GM12891 (cell line): ENCODE measurements around the gene CPNE2.

Source experiments
- DNase-seq: peaks from one replicate; pipeline ENCODE4 v3.0.0; 2011; ENCODE audit warnings: low spot score; ENCODE audit not compliant: insufficient read length
- FAIRE-seq: peaks from 2 replicates; lab custom pipeline; 2011; peaks lifted over from hg19 to GRCh38; lab: Jason Lieb, UNC
- PAX5 ChIP-seq: IDR thresholded peaks from 2 replicates; pipeline ENCODE4 v1.6.1; 2011; ENCODE audit warnings: low read length, moderate library complexity, mild to moderate bottlenecking; ENCODE audit not compliant: insufficient read depth, severe bottlenecking
- POLR2A ChIP-seq: IDR thresholded peaks from 2 replicates; pipeline ENCODE4 v1.6.1; 2011; ENCODE audit warnings: low read depth, low read length, control low read depth
- POLR2AphosphoS5 ChIP-seq: IDR thresholded peaks from 2 replicates; pipeline ENCODE4 v1.6.1; 2011; ENCODE audit warnings: low read depth, low read length, control low read depth
- POU2F2 ChIP-seq: IDR thresholded peaks from 2 replicates; pipeline ENCODE4 v1.6.1; 2011; ENCODE audit warnings: low read depth, mild to moderate bottlenecking, control low read depth, low read length, moderate library complexity
- SPI1 ChIP-seq: IDR thresholded peaks from 2 replicates; pipeline ENCODE4 v1.6.1; 2011; ENCODE audit warnings: low read depth, low read length, control low read depth
- TAF1 ChIP-seq: IDR thresholded peaks from 2 replicates; pipeline ENCODE4 v1.6.1; 2011; ENCODE audit warnings: low read depth, low read length, control low read depth

The CPNE2 gene

DNA sequence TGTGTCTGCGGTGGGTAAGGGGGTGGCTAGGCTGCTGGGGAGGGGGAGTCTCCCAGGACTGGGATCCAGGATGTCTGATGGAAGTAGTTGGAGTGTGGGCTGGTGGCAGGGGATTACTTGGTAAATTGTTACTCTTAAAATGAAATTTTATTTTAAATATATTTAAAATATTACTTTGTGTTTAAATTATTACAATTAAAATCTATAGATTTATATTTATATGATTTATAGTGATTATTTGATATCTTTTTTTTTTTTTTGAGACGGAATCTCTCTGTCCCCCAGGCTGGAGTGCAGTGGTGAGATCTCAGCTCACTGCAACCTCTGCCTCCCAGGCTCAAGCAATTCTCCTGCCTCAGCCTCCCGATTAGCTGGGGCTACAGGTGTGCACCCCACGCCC is 18.6 kb downstream of the CPNE2 start:
- FAIRE-seq (no peak), DNase-seq (no peak)
- no peak for TF ChIP-seq SPI1
- TF ChIP-seq POLR2AphosphoS5: no peak
- no peak for TF ChIP-seq POU2F2
- no peak for TF ChIP-seq TAF1
- no peak for TF ChIP-seq POLR2A
- no peak for TF ChIP-seq PAX5

- TF ChIP-seq POLR2A: no peak
- TF ChIP-seq PAX5: no peak
- TF ChIP-seq POLR2AphosphoS5: no peak
- no peak for TF ChIP-seq SPI1
- no peak for TF ChIP-seq TAF1
- TF ChIP-seq POU2F2: no peak
- FAIRE-seq: no peak
- no peak for DNase-seq
Observed at GRCh38 chr16:57111420-57111819, 19.0 kb downstream of the CPNE2 start.

DNA sequence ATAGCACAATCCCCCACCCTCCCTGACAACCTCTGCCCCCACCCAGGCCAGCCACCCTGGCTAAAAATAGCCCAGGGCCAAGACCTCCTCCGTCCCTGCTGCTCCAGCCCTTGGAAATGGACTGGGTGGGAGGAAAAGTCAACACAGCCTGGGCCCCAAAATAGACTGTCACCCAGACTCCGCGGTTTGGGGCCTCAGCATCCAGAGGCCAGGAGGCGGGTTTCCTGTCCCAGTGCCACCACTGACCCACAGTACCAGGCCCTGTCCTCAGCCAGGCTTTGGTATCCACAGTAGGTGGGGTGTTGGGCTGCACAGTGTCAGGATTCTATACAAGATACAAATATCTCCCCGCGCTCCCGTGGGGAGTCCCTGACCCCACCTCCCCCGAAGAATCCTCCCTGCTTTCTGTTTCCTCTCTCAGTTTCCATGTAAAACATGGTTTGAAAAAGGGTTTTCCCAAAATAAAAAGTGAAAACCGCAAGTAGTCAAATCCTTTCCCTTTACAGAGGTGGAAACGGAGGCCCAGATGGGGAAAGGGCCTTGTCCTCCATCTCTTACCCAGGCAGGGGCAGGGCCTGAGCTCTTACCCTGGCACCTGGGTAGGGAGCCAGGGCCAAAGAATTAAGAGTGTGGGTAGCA is 20.1 kb downstream of the CPNE2 start:
- TF ChIP-seq PAX5: no peak
- TF ChIP-seq TAF1: no peak
- no peak for TF ChIP-seq POLR2A
- no peak for TF ChIP-seq SPI1
- TF ChIP-seq POU2F2: no peak
- DNase-seq: no peak
- no peak for FAIRE-seq

- FAIRE-seq (peak; percentile 26), DNase-seq (no peak)
- TF ChIP-seq PAX5: no peak
- no peak for TF ChIP-seq SPI1
- TF ChIP-seq TAF1: no peak
Observed at GRCh38 chr16:57113042-57113453, 20.7 kb downstream of the CPNE2 start.

GRCh38 chr16:57113664-57114063 is 21.3 kb downstream of the CPNE2 start:
- FAIRE-seq (no peak), DNase-seq (no peak)
- TF ChIP-seq POLR2A: no peak
- no peak for TF ChIP-seq PAX5
- no peak for TF ChIP-seq TAF1
- no peak for TF ChIP-seq POLR2AphosphoS5
- TF ChIP-seq SPI1: no peak
- no peak for TF ChIP-seq POU2F2

- FAIRE-seq (no peak), DNase-seq (no peak)
- TF ChIP-seq TAF1 (no peak), PAX5 (no peak), POU2F2 (no peak), POLR2A (no peak), POLR2AphosphoS5 (no peak), SPI1 (no peak)
Observed at GRCh38 chr16:57115168-57115513, 22.8 kb downstream of the CPNE2 start.

DNA sequence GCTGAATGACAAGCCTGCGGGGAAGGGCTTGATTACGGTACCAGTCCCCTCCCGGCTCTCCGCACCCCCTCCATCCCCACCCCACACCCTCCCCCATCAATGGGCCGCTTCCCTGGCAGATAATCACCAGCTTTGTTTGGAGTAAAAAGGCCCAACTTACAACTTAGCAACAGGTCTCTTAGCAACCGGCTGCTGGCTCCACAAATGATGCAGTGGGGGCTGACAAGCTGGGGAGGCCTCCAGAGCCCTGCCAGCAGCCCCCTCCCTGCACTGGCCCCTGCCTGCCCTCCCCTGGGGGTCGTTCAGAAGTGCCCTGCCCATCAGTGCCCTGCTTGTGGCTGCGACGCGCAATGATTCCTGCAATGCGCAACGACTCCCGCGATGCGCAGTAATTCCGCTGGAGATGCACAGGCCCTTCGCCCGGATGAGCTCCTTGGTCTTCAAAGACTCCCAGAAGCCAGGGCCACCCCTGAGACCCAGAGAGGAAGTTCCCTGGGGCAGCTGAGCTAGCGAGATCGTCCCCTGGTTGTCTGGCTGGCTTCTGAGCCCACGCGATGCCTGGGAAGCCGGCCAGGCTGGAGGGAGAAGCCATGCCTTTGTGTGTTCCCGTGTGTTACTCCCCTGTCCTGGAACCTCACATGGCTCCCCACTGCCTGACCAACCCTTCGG is 23.3 kb downstream of the CPNE2 start:
- DNase-seq (no peak), FAIRE-seq (no peak)
- TF ChIP-seq POLR2A (no peak), PAX5 (no peak), SPI1 (no peak), POU2F2 (no peak), TAF1 (no peak), POLR2AphosphoS5 (no peak)

- TF ChIP-seq TAF1: no peak
- TF ChIP-seq POLR2AphosphoS5: no peak
- no peak for TF ChIP-seq POU2F2
- TF ChIP-seq POLR2A: no peak
- no peak for TF ChIP-seq SPI1
- no peak for TF ChIP-seq PAX5
Observed at GRCh38 chr16:57118461-57119084, 26.2 kb downstream of the CPNE2 start.

GRCh38 chr16:57123216-57123973 is 31.0 kb downstream of the CPNE2 start:
- DNase-seq: no peak
- no peak for TF ChIP-seq POLR2AphosphoS5
- no peak for TF ChIP-seq PAX5
- TF ChIP-seq POU2F2: no peak
- no peak for FAIRE-seq

More at GRCh38 chr16:57118461-57119084, 26.2 kb downstream of the CPNE2 start:
- DNase-seq: no peak
- no peak for FAIRE-seq
